Muscle of back (tissue), 11 donors: Measurements from ENCODE around the gene IL33. TPM values are rescaled to one million over a fixed set of nuclear protein-coding genes. Genes with fewer than 3 reads are reported as not detected.
A peak's percentile ranks its signal among the peaks of the same experiment; 100 is the strongest.

ENCODE experiments used
- DNase-seq, 3 donors: peaks; one replicate each; pipeline versions ENCODE4 v3.0.0 to v3.0.0-alpha.2; 2013
- polyA plus RNA-seq, 10 donors: library from polyadenylated mRNA; unstranded; fragments of 120-200 nt; gene quantifications; one replicate each; pipeline ENCODE4 v1.2.1, GENCODE V29; 2013; ENCODE audit not compliant: insufficient read length in 10 of 10

IL33 gene
- polyA plus RNA-seq, 10 donors = 22.3 to 39.4 (median 34.1) TPM

DNA sequence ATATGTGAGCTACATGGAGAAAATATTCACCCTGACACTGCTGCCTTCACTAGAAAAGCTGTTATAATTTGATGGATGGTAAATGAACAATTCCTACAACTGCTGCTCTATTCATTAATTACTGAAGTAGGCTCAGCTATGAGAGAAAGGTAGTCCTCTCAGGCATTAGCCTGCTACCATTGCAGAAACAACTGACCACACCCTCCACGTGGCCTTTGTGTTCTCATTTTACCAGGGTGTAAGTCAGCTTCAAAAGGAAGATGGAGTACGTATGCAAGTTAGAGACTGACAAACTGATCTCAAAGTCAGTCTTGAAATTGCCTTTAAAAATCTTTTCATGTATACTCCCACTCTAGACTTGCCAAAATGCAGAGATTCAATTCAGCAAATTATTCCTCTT is 86.3 kb downstream of the IL33 start:
- DNase-seq = no peak

DNA sequence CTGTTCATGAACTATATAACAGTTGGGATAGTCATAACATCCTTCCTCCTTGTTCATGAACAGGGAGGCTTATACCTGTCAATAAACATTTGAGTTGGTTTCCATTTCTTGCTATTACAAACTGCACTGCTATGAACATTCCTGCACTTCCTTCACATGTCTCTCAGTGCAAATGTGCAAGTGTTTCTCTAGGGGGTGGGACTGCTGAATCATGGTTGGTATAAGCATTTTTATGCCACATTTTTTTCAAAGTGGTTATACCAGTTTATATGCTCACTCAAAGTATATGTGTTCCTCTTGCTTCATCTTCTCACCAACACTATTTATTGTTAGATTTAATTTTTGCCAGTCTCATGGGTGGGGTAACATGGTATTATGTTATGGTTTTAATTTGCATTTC is 86.8 kb downstream of the IL33 start:
- DNase-seq = no peak

DNA sequence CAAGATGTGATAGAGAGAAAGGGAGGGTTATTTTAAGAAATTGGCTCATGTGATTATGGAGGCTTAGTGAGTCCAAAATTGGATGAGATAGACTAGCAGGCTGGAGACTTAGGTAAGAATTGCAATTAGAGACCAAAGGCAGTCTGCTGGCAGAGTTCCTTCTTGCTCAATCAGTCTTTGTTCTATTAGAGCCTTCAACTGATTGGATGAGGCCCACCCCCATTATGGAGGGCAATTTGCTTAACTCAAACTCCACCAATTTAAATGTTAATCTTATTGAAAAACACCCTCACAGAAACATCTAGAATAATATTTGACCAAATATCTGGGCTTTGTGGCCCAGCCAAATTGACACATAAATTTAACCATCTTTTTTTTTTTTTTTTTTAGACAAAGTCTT is 88.6 kb downstream of the IL33 start:
- no peak for DNase-seq

DNA sequence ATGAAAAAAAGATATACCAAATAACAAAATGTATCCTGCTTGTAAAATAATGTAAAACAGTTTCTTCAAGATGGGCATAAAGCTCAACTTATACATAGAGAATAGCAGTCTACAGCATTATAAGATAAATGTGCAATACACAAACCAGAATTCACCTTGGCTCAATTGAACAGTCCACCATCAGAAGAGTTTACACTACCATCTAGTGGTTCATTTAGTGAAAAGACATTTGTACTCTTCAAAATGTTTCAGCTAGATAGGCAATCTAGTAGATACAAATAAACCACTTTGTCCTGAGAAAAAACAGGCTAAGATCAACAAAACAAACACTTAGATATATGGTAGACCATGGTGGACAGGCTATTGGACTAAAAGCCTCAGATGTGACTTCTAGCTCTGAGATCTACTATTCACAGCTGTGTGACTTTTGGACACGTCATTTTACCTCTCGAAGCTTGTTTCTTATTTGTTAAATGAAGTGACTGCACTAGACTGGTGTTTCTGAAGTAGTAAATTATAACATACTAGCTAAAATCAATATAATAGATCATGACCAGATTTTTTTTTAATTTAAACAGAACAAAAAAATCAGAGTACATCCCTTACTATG is 90.5 kb downstream of the IL33 start:
- DNase-seq = peak; percentile 9 to 39 (median 16)

Other genes with a start within 250 kb of the IL33 start
- 10 to 100 TPM; 18.1 to 22.5 (median 20.7) TPM for gene RANBP6, start 200.2 kb upstream of the IL33 start, polyA plus RNA-seq
- gene TPD52L3, start 112.6 kb downstream of the IL33 start, polyA plus RNA-seq = not detected
- gene UHRF2, start 197.4 kb downstream of the IL33 start, polyA plus RNA-seq = 10 to 100 TPM; 26.3 to 45.3 (median 34.1) TPM